Sciatic nerve (tissue), 2 donors: ENCODE measurements around the gene RAMP3. TPM values are rescaled to one million over a fixed set of nuclear protein-coding genes. Genes with fewer than 3 reads are reported as not detected.
"Not testable (repeated sequence)": the region's sequence is repeated elsewhere in the genome, so short reads cannot be mapped to it uniquely, and the experiment has no call there.

Experiments
- ATAC-seq: fragments of 200-7000 bp; cut with Tn5 transposase; one replicate; pipeline ENCODE4 v1.9.1; 2020; ENCODE audit warnings: mild to moderate bottlenecking, moderate library complexity
- DNase-seq: peaks from one replicate; pipeline ENCODE4 v3.0.0-alpha.2; 2020; ENCODE audit warnings: low spot score
- intact Hi-C: fragments of 100-400 bp; cut with DNase I; formaldehyde crosslinking; loops from one replicate; pipeline ENCODE4 v1.14.2; 2022
- total RNA-seq: library from RNA; stranded (reverse); fragmentation: NEBNext Ultra II Directional; extraction: Animal tissue kit (Norgen Biotek cat#: 25700); gene quantifications from one replicate; pipeline ENCODE4 v1.2.1, GENCODE V29; 2021
- donor health status: DM: no; HTN: no; CAD: no.
- donor health status: DM: no; HTN: no; CAD: no.

Gene RAMP3
- total RNA-seq, 1 donor from 2014 or later: 59.6 TPM

DNA sequence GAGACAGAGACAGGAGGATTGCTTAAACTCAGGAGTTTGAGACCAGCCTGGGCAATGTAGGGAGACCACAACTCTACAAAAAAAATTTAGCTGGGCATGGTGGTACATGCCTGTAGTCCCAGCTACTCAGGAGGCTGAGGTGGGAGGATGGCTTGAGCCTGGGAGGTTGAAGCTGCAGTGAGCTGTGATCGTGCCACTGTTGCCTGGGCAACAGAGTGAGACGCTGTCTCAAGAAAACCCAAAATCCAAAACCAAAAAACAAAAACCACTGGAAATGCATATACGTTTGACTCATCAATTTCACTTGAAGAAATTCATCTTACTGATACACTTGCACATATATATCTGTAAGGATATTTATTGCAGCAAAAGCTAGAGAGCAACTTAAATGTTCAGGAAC, 52.3 kb downstream of the RAMP3 start:
- DNase-seq, ATAC-seq, intact Hi-C loops: not testable (repeated sequence)

DNA sequence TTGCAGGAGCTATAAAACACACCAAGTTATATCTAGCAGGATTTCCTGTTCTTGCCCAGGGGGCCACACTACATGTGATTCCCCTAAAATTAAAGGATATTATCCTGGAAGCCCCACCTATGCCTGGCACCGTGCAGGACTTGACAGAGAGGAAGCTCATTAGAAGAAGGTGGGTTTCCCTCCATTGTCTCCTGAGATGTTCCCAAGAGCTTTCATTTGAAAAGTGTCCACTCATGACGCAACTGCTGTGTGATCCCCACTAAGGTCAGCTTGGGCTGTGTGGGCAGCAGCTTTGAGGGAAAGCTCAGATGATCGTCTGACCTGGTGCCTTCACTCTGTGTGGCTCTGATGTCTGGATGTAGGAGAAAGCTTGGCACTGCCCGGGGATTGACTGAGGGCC, 53.5 kb downstream of the RAMP3 start:
- DNase-seq: no peak
- intact Hi-C loops: no loop called here
- ATAC-seq: no peak

DNA sequence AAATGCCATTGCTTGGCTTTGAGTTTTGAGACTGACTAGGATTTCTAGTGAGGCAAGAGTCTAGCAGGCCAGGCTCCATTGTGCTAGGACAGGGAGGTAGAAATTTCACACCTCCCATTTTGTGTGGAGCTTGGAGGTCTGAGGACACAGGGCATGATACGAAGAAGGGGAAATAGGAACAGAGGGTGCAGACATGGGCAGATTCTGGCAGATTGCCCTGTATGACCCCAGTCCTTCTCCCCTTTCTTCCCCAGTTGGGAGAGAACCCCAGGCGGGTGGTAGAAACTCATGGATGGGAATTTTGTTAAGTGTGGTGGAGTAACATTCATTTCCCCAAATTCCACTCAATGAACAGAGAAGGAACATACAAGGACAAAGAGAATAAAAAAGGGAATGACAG, 54.4 kb downstream of the RAMP3 start:
- intact Hi-C loops: no loop called here
- no peak for DNase-seq
- no peak for ATAC-seq

DNA sequence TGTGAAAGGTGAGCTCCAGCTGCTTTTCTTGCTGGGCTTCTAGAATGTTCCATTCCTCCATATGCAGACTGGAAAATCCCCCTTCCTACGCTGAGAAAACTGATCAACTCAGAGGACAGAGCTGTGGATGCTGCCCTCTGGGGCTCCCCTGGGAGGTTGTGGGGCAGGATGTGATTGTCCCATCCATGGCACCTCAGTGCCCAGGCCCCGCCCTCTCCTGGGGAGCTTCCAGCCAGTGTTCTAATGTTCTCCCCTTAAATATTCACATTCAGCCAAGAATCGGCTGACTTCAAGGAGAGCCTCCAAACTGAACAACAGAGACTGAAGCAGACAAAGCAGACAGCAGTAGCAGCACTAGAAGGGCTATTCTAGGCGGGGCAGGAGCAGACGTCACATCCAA, 55.0 kb downstream of the RAMP3 start:
- intact Hi-C loops: no loop called here
- ATAC-seq: no peak
- DNase-seq: no peak

DNA sequence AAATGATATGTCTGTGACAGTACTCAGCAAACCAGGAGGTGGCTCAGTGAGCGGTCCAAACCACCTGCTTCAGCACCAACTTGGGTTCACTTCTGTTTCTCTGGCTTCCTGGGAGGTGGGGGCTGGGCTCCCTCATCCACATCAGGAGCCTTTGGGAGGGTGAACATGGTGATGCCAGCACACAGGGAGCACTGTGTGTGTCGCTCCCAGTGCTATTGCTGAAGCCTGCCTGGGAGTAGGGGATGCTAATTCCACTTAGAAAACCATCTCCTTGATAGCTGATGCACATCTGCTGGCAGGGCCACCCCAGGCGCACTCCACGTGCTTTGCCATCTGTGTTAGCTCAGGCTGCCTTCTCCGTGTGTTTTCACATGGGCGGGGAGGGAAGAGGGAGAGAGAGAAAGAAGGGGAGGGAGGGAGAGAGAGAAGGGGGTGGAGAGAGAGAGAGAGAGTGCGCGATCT, 58.0 kb downstream of the RAMP3 start:
- no peak for DNase-seq
- intact Hi-C loops: no loop called here
- ATAC-seq: no peak

DNA sequence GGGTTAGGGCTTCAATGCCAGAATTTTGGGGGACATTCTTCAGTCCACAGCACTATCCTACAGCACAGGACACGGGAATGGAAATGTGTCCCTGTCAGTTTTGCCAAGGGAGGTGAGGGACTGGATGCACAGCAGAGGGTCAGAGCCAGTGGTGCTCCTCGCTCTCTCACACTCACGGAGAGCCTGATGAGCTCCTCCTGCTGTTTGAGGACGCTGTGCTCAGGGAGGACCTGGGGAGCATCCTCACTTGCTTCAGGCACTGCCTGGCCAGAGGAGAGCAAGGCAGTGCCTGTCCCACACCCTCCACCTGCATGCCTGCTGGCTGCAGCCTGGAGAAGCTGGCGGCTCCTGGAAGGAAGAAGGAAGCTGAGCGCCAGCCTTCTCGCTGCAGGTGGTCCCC, 58.6 kb downstream of the RAMP3 start:
- intact Hi-C loops: no loop called here
- ATAC-seq: no peak
- DNase-seq: no peak

DNA sequence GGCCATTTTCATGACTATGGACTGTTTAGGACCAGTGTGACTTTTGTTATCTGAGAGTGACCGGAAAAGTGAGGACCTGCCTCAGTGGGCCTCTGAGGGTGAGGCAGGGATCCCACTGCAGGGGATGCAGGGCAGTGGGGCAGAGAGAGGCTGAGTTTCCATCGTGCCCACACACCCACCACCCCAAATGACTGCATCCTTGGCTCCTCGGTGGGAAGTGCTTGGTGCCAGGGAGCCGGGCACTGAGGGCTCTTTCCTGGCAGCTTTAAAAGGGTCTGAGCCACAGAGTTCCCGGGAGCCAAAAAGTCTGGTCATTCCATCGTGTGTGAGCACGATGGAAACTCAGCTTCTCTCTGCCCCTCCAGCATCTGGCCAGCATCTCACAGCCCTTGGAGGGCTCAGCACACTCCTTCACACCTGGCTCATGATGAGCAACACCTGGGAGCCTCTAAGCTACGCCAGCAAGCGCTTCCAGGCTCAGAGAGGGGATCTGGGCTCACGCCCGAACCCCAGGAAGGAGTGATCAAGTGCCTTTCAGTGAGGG, 59.1 kb downstream of the RAMP3 start:
- no peak for ATAC-seq
- intact Hi-C loops: no loop called here
- no peak for DNase-seq

DNA sequence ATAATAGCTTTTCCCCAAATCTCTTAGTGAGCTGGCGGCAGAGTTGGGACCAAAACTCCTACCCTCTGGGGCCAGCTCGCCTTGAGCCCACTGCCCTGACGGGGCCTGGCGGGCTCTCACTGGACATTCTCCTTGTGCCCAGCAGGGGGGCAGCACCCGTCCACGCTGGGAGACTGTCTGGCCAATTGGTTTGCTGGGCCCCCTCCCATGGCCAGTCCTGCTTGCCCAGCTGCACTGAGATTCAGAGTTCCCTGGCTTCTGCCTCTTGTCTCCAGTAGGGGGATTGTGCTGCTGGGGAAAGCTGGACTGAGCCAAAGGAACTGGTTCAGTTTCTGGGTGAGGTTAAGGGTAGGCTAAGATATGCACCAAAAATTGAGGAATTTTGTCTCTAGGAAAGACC, 59.8 kb downstream of the RAMP3 start:
- intact Hi-C loops: no loop called here
- ATAC-seq: no peak
- no peak for DNase-seq

DNA sequence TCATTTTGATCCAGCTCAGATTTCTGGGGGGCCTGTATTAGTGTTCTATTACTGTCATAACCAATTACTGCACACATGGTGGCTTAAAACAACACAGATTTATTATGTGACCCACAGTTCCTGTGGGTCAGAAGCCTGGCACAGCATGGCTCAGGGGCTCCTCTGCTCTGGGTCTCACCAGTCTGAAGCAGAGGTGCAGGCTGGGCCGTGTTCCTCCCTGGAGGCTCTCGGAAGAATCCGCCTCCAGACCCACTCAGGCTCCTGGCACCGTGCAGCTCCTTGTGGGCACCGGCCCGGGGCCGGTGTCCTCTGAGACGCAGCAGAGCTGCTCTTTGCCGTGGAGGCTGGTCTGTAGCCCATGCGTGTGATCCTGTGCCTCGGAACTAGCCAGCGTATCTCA, 61.5 kb downstream of the RAMP3 start:
- DNase-seq: no peak
- intact Hi-C loops: no loop called here
- no peak for ATAC-seq

DNA sequence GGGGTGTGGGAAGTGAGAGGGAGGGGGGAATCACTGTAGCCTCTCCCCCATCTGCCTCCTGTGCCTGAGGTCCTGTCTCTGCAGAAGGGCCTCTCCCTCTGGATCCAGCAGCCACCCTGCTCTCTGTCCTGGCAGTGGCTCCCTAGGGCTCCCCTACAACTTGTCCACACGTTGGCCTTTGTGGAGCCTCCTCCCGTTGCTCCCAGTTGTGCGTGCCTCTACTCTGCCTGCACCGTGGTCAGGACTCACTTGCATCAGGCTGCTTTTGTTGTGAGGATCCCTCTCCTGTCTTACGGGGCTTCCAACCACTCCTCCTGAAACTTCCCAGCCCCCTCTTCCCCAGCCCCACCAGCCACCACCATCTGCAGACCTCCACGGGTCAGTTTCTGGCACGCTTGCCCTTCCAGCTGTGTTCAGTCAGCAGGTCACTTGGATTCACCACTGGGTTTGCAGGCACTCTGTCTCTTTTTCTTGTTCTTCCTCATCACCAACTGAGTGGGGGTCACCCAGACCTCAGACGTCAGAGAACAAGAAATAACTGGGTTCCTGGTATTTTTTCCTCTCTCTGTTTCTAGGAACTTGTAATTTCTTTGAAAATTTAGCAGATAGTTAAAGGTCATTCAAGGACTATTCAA, 62.3 kb downstream of the RAMP3 start:
- intact Hi-C loops: no loop called here
- no peak for ATAC-seq
- no peak for DNase-seq

DNA sequence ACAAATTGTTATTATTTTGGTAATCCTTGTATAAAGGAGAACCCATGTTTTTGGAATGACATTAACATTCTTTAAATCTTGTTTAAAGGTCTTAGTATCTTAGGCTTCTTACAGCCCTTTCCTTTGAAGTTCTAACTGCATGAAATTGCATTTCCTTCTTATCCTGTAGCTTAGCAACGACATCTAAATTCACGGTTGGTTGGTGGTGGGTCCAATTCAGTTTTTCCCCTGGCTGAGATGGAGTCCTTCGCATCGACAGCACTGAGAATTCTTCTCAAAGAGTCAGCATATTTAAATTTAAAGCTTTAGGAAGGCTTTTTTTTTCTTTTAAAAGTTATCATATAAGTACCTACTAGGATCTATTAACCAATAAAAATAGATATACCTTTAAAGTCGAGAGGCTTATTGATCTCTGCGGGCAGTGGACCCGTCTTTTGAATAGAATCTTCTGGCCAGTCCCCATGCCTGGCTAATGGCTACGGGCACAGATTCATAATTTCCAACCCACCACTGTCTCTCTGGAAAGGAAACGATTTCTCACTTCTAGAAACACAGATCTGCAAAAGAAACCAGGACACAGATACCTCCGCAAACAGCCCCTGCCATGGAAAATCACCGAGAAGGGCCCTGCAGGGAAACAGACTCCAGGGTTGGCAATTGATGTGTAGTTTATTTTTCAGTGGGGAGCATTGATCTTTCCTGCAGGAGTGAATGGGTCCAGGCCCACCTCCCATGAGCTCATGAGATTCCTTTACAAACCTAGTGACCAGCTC, 63.4 kb downstream of the RAMP3 start:
- ATAC-seq (no peak), DNase-seq (no peak)
- intact Hi-C loops: no loop called here

DNA sequence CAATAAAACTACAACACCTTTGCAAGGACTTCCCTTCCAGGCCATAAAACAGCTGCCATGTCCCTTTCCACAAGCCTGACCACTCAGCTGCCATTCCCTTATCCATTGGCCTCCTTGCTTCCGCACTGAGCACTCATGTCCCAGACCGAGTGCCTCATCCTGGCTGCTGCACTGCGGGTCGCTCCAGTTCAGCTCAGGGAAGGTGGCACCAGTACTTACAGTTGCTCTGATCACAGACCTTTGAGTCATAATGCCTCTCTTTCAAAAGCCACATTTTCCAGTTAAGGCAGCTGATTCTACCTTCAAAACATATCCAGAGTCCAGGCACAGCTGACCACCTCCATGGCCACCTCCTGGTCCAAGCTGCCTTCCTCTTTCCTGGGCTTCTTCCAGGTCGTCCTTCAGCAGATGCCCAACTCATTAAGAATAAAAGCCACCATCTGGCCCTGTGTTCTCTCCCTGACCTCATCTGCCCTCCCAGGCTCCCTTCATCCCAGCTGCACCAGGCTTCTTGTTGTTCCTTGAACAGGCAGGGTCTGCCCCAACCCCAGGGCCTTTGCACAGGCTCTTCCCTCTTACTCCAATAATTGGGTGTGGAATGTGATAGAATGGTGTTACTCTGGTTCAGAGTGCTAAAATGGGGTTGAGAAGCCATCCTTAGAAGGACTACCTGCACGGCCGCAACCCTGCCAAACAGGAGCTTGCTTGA, 64.5 kb downstream of the RAMP3 start:
- ATAC-seq (no peak), DNase-seq (no peak)
- intact Hi-C loops: no loop called here

DNA sequence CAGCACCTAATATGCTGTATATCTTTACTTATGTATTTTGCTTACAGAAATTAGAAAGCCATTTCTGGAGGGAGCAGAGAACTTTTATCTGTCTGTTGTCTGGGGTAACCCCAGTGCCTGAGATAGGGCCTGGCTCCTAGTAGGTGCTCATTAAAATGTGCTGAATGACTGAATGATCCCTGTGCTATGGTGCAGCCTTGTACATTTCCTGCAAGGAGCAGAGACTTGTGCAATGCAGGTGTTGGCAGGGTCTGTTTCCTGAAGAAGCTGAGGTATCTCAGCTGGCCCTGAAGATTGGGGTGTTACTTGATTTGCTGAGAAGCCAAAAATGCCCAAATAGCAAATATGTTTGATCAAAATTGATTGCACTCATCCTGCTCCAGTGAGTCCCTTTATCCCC, 65.5 kb downstream of the RAMP3 start:
- no peak for DNase-seq
- intact Hi-C loops: no loop called here
- ATAC-seq: no peak

DNA sequence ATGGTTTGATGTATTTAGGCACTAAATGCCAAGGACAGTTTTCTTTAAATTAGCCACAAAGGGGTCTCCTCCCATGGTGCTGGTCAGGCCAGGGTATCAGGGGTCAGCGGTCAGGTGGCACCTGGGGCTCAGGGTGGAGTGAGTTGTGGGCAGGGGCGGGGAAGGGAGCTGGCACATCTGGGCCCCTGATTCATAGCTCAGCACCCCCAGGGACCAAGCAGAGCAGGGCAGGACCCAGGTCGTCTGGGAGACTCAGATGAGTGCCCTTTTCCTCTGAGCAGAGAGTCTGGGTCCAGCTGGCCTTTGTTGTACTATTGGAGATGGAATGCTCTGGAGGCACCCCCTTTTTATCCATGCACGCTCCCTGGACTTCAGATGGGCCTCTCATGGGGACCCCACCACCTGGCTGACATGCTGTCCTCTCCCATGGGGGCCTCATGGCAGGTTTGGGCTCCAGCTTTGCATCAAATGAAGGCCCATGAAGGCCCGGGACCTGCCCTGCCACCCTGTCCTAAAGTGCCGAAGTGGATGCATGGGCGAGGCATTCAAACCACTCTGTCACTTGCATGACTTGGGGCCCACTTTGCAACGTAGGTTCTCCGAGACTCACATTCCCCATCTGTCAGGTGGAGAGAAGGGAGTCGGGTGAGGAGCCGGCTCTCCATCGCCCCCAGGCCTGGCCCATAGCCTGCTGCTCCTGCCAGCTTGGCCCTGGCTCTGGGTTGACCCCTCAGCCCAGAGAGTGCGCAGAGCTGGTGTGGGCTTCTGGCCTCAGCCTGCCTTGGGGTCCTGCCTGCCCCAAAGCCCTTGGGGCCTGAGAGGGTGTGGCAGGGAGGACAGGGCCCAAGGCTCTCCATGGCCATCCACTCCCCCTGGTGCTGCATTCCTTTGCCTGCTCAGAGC, 66.4 kb downstream of the RAMP3 start:
- ATAC-seq: no peak
- no peak for DNase-seq
- intact Hi-C loops: no loop called here

DNA sequence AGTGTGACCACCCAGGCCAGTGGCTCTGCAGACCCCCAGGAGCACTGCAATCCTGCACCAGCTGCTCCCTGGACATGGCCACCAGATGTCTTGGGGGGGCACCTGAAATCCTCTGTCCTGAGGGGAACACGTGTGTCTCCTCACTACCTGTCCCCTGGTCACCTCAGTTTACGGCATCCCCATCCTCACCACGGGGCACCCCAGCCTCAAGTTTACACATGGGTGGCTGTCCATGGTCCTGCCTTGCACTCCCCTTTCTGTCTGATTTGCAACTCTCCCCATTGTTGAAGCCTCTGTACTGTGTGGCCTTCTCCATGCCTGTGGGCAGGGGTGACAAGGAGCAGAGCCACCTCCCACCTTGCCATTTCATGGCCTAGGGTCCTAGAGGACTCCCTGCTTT, 67.2 kb downstream of the RAMP3 start:
- ATAC-seq (no peak), DNase-seq (no peak)
- intact Hi-C loops: no loop called here

DNA sequence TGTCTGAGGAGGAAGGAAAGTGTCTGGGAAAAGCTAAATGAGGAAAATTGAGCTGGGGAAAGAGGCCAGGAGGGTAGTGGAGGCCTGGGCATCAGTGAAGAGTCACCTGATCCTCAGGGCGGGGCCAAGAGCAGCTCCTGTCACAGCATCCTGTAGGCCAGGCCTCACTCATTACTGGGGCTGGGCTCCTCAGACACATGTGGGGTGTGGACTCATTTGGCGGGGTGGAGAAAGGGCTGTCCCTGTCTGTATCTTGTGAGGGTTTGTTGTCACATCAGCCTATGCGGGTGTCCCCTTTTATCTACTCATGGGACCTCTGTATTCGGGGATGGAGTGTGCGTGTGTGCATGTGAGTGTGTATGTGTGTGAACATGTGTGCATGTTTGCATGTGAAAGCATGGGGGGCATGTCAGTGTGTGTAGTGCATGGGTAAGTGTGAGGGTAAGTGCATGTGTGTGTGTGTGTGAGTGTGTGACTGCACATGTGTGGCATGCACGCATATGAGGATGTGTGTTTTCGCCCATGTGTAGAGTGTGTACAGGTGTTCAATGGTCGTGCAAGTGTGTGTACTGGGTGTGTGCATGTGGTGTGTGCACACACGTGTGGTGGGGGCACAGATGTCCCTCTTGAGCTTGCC, 67.8 kb downstream of the RAMP3 start:
- intact Hi-C loops: no loop called here
- DNase-seq (no peak), ATAC-seq (no peak)

DNA sequence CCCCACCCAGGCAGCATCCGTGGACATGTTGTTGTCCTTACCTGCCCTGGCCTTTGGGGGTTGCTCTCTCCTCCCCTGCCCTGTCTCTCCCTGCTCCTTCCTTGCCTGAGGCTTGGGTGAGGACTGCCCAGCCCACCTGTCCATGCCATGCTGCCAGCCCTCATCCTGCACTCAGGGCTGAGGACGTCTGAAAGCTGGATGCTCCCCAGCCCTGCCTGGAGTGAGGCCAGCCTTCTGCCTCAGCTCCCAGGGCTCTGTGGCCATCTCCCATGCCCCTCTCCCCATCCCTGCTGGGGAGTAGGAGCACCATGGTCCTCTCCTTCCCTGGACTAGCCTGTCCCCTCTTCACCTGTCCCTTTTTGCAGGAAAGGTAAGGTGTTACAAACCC, 68.4 kb downstream of the RAMP3 start:
- intact Hi-C loops: no loop called here
- DNase-seq (no peak), ATAC-seq (no peak)

DNA sequence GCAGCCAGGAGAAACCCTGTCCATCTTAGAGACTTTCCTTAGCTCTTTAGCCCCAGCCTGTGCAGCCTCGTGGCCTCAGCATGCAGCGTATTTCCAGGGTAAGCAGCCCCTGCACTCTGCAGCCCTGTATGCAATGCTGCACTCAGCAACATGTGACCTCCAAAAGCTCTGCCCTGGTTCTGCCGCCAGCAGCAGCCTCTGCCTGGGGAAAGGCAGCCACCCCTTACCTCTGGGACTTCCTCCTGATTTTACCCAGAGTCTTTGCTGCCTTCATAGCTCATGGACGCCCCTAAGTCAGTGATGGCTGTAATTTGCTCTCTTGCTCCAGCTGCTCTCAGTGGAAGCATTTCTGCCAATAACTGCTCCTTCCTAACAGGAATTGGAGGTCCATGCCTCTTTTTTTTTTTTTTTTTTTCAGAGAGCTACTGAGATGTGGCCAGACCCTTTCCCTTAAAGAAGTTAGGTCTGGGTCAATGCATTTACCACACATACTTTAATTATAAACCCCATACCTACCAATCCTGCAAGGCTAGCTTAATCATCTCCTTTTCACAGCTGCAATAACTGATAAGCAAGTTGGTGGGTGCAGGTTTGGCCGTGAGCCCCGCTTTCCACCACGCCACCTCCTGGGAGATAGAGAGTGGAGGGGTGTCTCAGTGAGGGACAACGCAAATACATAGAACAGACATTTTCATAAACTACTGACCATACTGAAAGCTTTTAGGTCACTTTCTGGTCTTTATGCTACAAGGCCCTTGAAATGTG, 71.7 kb downstream of the RAMP3 start:
- ATAC-seq (no peak), DNase-seq (no peak)
- intact Hi-C loops: no loop called here
